Activated CD8-positive, alpha-beta T cell treated with anti-CD3 and anti-CD28 coated beads for 36 hours (primary cell): ENCODE results near the gene DUSP5. TPM values are rescaled to one million over a fixed set of nuclear protein-coding genes. Genes with fewer than 3 reads are reported as not detected.

ENCODE experiments used
- ATAC-seq: fragments of 200-7000 bp; cut with Tn5 transposase; one replicate; pipeline ENCODE4 v1.10.0; 2021; ENCODE audit warnings: mild to moderate bottlenecking, moderate library complexity
- CTCF ChIA-PET: fragments of 350-600 bp; sonication (Branson Sonifier 250); formaldehyde crosslinking; loops from one replicate; lab custom pipeline; 2021; ENCODE audit warnings: antibody characterized with exemption; lab: Charles Lee
- POLR2A ChIA-PET: fragments of 350-600 bp; sonication (Branson Sonifier 250); formaldehyde crosslinking; loops from one replicate; lab custom pipeline; 2021; ENCODE audit warnings: antibody characterized with exemption; lab: Charles Lee
- DNase-seq: peaks from one replicate; pipeline ENCODE4 v3.0.0-alpha.2; 2020
- H3K27ac Mint-ChIP-seq: one replicate; pipeline ENCODE4 v1.8.0; 2021; ENCODE audit warnings: mild to moderate bottlenecking, mixed read lengths
- H3K27me3 Mint-ChIP-seq: one replicate; pipeline ENCODE4 v1.8.0; 2021; ENCODE audit warnings: mixed read lengths
- H3K36me3 Mint-ChIP-seq: one replicate; pipeline ENCODE4 v1.8.0; 2021; ENCODE audit warnings: low read depth, mixed read lengths
- H3K4me1 Mint-ChIP-seq: one replicate; pipeline ENCODE4 v1.8.0; 2021; ENCODE audit warnings: low read depth, mixed read lengths
- H3K4me3 Mint-ChIP-seq: one replicate; pipeline ENCODE4 v1.8.0; 2021; ENCODE audit warnings: mild to moderate bottlenecking, moderate library complexity, mixed read lengths
- H3K9me3 Mint-ChIP-seq: one replicate; pipeline ENCODE4 v1.8.0; 2021; ENCODE audit warnings: mixed read lengths
- intact Hi-C: fragments of 100-400 bp; cut with micrococcal nuclease; formaldehyde crosslinking; loops from one replicate; pipeline ENCODE4 v1.10.0; 2022
- total RNA-seq, 2 experiments: library from RNA; stranded (reverse); gene quantifications; one replicate each; pipeline ENCODE4 v1.2.3, GENCODE V29; 2021
- TF ChIP-seq, protein P1 (sequence below): fragments of 200-600 bp; IDR thresholded peaks from one replicate; pipeline ENCODE4 v1.8.0; 2022; ENCODE audit warnings: antibody characterized with exemption, mild to moderate bottlenecking

Gene DUSP5
- total RNA-seq, 2 experiments from 2014 or later, result 49.4 to 50.8 TPM

DNA sequence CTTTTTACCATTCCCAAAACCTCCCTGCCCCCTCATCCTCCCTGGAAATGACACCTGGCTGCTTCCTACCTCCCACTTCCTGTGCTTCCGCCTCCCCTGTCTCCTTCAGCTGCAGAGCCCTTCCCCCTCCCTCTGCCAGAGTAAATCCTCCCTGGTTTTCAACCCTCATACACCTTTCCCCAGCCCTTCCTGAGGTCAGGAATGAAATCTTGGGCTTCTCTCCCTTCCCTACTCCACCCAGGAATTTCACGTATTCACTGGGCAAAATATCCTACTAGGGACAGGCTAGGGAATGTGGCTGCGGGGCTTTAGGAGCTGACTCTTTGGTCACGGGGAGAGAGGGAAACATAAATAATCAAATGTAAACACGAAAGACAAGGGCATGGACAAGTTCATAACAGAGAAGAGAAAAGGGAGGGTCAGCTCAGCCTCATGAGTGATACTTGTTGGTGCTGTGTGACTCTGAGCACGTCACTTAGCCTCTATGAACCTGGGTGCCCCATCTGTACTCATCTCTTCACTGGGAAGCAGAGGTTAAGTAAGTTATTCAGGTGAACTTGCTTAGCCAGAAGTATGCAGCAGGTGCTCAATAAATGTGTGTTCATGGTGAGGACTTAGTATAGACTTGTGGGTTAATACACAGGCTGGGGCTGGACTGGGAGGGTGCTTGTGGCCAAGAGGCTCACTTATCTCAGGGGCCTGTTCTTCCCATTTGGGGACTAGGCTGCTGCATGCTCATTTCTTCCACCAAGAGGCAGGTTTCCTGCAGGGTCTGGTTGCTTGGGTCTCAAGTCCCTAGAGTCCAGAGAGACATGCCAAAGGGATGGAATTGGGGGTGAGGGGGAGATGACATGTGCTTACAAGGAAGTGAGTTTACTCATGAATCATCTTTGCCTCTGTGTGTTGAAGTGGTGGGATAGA, 10.0 kb upstream of the DUSP5 start:
- intact Hi-C loops, result no loop called here
- ChIA-PET POLR2A (interaction anchor here (1.1 kb wide), 1 partner anchor 62 kb away, joined by 3 read pairs; no protein-coding TSS in a partner anchor), CTCF (interaction anchor here (1.0 kb wide), 1 partner anchor 134 kb away, joined by 3 read pairs; no protein-coding TSS in a partner anchor)
- Mint-ChIP-seq H3K4me3 (no peak overlapping the region), H3K27me3 (peaks cover 17% of the 10 kb centered on the region), H3K36me3 (no peaks in the 10 kb centered on the region), H3K9me3 (no peaks in the 10 kb centered on the region), H3K4me1 (peaks cover 20% of the 10 kb centered on the region), H3K27ac (no peak overlapping the region)
- TF ChIP-seq, protein P1, sequence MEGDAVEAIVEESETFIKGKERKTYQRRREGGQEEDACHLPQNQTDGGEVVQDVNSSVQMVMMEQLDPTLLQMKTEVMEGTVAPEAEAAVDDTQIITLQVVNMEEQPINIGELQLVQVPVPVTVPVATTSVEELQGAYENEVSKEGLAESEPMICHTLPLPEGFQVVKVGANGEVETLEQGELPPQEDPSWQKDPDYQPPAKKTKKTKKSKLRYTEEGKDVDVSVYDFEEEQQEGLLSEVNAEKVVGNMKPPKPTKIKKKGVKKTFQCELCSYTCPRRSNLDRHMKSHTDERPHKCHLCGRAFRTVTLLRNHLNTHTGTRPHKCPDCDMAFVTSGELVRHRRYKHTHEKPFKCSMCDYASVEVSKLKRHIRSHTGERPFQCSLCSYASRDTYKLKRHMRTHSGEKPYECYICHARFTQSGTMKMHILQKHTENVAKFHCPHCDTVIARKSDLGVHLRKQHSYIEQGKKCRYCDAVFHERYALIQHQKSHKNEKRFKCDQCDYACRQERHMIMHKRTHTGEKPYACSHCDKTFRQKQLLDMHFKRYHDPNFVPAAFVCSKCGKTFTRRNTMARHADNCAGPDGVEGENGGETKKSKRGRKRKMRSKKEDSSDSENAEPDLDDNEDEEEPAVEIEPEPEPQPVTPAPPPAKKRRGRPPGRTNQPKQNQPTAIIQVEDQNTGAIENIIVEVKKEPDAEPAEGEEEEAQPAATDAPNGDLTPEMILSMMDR, result no peak
- no peak for DNase-seq
- peak; percentile 45 for ATAC-seq

DNA sequence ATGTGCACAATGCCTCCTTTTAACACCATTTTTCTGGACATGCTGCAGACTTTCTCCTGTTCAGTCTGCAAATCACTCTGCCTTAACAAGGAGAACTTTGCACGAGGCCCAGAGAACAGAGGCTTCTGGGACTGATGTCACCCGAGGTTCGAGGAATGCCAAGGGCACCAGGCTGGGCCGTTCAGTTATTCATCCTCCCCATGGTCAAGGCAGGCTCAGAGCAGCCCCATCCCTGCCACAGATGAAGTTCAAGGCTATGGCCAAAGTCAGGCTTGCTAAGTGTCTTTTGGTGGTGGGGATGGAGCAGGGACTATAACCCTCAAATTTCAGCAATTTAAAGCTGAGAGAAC, 9.4 kb upstream of the DUSP5 start:
- no peaks in the 10 kb centered on the region for H3K9me3 Mint-ChIP-seq
- DNase-seq (no peak), ATAC-seq (no peak)
- H3K27ac Mint-ChIP-seq, result no peak overlapping the region
- no peaks in the 10 kb centered on the region for H3K36me3 Mint-ChIP-seq
- ChIA-PET CTCF (no interaction called here), POLR2A (no interaction called here)
- peaks cover 20% of the 10 kb centered on the region for H3K4me1 Mint-ChIP-seq
- no peak overlapping the region for H3K4me3 Mint-ChIP-seq
- TF ChIP-seq, protein P1, result no peak
- peaks cover 17% of the 10 kb centered on the region for H3K27me3 Mint-ChIP-seq
- intact Hi-C loops, result no loop called here

DNA sequence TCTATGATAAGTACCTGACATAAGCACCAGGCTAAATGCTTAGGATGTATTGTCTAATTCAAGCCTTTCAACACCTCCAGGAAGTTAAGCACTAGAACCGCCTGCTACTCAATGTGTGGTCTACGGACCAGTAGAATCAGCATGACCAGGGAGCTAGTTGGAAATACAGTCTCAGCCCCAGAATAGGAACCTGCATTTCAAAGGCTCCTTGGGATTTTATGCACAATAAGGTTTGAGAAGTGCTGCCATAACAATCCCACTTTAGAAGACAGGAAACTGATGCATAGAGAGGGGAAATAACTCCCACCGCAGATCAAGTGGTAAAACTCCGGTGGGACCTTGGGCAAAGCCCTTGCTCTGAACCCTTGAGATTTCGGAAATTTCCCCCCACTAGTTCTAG, 8.8 kb upstream of the DUSP5 start:
- TF ChIP-seq, protein P1, result no peak
- ChIA-PET POLR2A (no interaction called here), CTCF (interaction anchor here (0.8 kb wide), 1 partner anchor 58 kb away, joined by 3 read pairs; no protein-coding TSS in a partner anchor)
- intact Hi-C loops, result no loop called here
- peaks cover 17% of the 10 kb centered on the region for H3K27me3 Mint-ChIP-seq
- no peaks in the 10 kb centered on the region for H3K9me3 Mint-ChIP-seq
- H3K27ac Mint-ChIP-seq, result no peak overlapping the region
- no peak overlapping the region for H3K4me3 Mint-ChIP-seq
- H3K36me3 Mint-ChIP-seq, result no peaks in the 10 kb centered on the region
- DNase-seq (no peak), ATAC-seq (no peak)
- peaks cover 20% of the 10 kb centered on the region for H3K4me1 Mint-ChIP-seq

DNA sequence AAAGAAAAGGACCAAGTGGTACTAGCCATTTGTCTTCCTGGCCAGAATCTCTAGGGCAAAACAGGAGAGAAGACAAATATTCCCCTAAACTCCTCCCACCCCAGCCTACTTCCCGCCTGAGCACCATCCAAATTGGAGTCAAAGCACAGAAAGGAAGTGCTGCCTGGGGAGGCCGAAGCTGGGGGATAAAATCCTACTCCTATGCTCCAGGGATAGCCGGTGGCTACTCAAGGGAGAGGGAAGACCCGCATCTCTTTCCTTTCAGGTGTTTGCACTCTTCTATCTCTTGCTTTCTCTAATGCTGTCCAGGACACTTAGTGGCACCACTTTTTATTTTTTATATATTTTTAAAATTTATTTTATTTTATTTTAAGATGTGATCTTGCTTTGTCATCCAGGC, 7.1 kb upstream of the DUSP5 start:
- TF ChIP-seq, protein P1, result no peak
- ChIA-PET CTCF (no interaction called here), POLR2A (interaction anchor here (1.0 kb wide), 1 partner anchor 8 kb away, joined by 3 read pairs; no protein-coding TSS in a partner anchor)
- H3K27ac Mint-ChIP-seq, result no peak overlapping the region
- peaks cover 6% of the 10 kb centered on the region for H3K36me3 Mint-ChIP-seq
- DNase-seq, result no peak
- no peak overlapping the region for H3K4me3 Mint-ChIP-seq
- peaks cover 17% of the 10 kb centered on the region for H3K27me3 Mint-ChIP-seq
- peaks cover 21% of the 10 kb centered on the region for H3K4me1 Mint-ChIP-seq
- H3K9me3 Mint-ChIP-seq, result no peaks in the 10 kb centered on the region
- intact Hi-C loops, result no loop called here
- no peak for ATAC-seq

DNA sequence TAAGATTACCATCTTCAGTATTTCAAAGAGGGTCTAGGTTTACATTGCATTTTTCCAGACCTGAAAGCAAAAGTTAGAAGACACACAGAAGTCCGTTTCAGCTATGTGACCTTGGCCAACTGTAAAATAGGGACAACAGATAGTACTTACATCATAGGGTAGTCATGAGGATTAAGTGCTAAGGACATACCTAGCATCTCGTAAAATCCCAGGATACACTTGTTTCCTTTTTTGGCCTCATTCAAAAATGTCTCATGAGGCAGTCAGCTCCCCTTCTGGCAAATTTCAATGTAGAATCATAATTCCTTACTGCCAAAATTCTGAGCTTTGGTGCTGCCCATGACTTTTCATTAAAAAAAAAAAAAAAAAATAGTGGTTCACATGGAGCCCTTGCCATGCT, 6.4 kb upstream of the DUSP5 start:
- CTCF ChIA-PET, result interaction anchor here (1.2 to 1.7 kb wide), 3 partner anchors 11 to 110 kb away, joined by 3 to 8 read pairs (median 4); no protein-coding TSS in a partner anchor

More for the DNA sequence above, 6.4 kb upstream of the DUSP5 start:
- ATAC-seq, result no peak
- peaks cover 11% of the 10 kb centered on the region for H3K36me3 Mint-ChIP-seq
- DNase-seq, result no peak
- H3K9me3 Mint-ChIP-seq, result no peaks in the 10 kb centered on the region
- TF ChIP-seq, protein P1, result no peak
- H3K4me3 Mint-ChIP-seq, result no peak overlapping the region
- no peak overlapping the region for H3K27ac Mint-ChIP-seq
- H3K27me3 Mint-ChIP-seq, result peaks cover 15% of the 10 kb centered on the region
- intact Hi-C loops, result no loop called here
- H3K4me1 Mint-ChIP-seq, result peaks cover 28% of the 10 kb centered on the region
- POLR2A ChIA-PET, result no interaction called here
